Esophagus squamous epithelium (tissue), 5 donors: ENCODE data around the gene SPTBN4. TPM values are rescaled to one million over a fixed set of nuclear protein-coding genes. Genes with fewer than 3 reads are reported as not detected.

ENCODE experiments used
- DNase-seq: peaks from one replicate; lab custom pipeline; 2025; lab: John Stamatoyannopoulos, UW
- H3K27ac ChIP-seq, 4 donors: fragments of 200-600 bp; sonication (generic); one replicate each; pipeline ENCODE4 v1.5.1; 2016 to 2019; ENCODE audit warnings: mild to moderate bottlenecking in 1 of 4
- H3K27me3 ChIP-seq, 4 donors: fragments of 200-600 bp; sonication (generic); 1 replicate in 3 of 4; 2 replicates in 1 of 4; pipeline versions ENCODE4 v1.5.1 to v1.6.0; 2017 to 2021; ENCODE audit warnings: antibody characterized with exemption in 1 of 4
- H3K36me3 ChIP-seq, 3 donors: fragments of 200-600 bp; sonication (generic); one replicate each; pipeline ENCODE4 v1.5.1; 2016 to 2019
- H3K4me1 ChIP-seq, 3 donors: fragments of 200-600 bp; sonication (generic); one replicate each; pipeline ENCODE4 v1.5.1; 2017 to 2019
- H3K4me3 ChIP-seq, 4 donors: fragments of 200-600 bp; sonication (generic); 1 replicate in 3 of 4; 2 replicates in 1 of 4; pipeline ENCODE4 v1.5.1; 2016 to 2019; ENCODE audit warnings: mild to moderate bottlenecking in 2 of 4, moderate library complexity in 1 of 4
- H3K9me3 ChIP-seq, 3 donors: fragments of 200-600 bp; sonication (generic); one replicate each; pipeline ENCODE4 v1.5.1; 2016 to 2019
- POLR2A ChIP-seq, 4 donors: fragments of 450-650 bp; IDR thresholded peaks; one replicate each; pipeline ENCODE4 v1.6.1; 2017; ENCODE audit warnings: antibody characterized with exemption in 4 of 4, mild to moderate bottlenecking in 4 of 4, moderate library complexity in 3 of 4
- WGBS, 2 donors: methylation state at CpG; one replicate each; pipeline ENCODE4 v1.1.5; 2018; 5-methylcytosine and 5-hydroxymethylcytosine counted together
- intact Hi-C: fragments of 100-400 bp; cut with DNase I; formaldehyde crosslinking; loops from one replicate; pipeline ENCODE4 v1.15.0; 2022
- total RNA-seq, 4 donors: library from RNA; depleted of rRNA; stranded (reverse); fragments of >200 nt; gene quantifications; one replicate each; pipeline ENCODE4 v1.1.0, GENCODE V29; 2016
- TF ChIP-seq, protein P1 (sequence below), 6 experiments: fragments of 450-650 bp in 4 of 6; fragments of 200-600 bp in 2 of 6; sonication (generic) in 2 of 6; IDR thresholded peaks; one replicate each; pipeline ENCODE4 v1.5.1; 2016 to 2019; ENCODE audit warnings: antibody characterized with exemption in 6 of 6, mild to moderate bottlenecking in 4 of 6, moderate library complexity in 4 of 6
- donor health status: DM: yes; HTN: yes; CAD: no.

The SPTBN4 gene
- total RNA-seq, 4 donors from 2014 or later, result 0.08 to 2.0 (median 1.2) TPM

DNA sequence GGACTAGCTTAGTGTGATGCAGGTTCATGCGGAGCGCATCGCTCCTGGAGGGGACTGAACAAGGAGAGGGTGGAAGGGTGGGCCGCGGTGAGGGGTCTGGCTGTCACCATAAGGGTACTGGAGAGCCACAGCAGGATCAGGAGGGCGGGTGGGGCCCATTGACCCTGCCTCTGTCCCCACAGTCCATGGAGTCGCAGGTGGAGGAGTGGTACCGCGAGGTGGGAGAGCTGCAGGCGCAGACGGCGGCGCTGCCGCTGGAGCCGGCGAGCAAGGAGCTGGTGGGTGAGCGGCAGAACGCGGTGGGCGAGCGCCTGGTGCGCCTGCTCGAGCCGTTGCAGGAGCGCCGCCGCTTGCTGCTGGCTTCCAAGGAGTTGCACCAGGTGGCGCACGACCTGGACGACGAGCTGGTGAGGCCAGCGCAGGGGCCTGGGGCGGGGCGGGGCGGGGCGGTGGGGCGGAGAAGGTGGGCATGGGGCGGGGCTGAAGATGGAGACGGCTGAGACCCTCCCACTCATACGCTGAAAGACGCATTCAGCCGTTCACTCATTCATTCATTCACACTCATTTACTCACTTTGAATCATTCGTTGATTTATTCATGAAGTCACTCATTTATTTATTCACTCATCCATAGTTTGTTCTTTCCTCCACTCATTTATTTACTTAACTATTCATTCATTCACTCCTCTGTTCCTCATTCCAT, 82.4 kb downstream of the SPTBN4 start:
- Histone ChIP-seq H3K27me3 (peaks cover 0 to 56% (median 0%) of the 10 kb centered on the region in 4 donors), H3K27ac (no peak overlapping the region), H3K36me3 (no peaks in the 10 kb centered on the region), H3K4me3 (no peak overlapping the region), H3K9me3 (no peaks in the 10 kb centered on the region), H3K4me1 (peaks cover 3 to 11% (median 6%) of the 10 kb centered on the region in 3 donors)
- intact Hi-C loops, result no loop called here
- no peak for TF ChIP-seq POLR2A (IDR thresholded peaks at IDR 0.05)
- TF ChIP-seq, protein P1, sequence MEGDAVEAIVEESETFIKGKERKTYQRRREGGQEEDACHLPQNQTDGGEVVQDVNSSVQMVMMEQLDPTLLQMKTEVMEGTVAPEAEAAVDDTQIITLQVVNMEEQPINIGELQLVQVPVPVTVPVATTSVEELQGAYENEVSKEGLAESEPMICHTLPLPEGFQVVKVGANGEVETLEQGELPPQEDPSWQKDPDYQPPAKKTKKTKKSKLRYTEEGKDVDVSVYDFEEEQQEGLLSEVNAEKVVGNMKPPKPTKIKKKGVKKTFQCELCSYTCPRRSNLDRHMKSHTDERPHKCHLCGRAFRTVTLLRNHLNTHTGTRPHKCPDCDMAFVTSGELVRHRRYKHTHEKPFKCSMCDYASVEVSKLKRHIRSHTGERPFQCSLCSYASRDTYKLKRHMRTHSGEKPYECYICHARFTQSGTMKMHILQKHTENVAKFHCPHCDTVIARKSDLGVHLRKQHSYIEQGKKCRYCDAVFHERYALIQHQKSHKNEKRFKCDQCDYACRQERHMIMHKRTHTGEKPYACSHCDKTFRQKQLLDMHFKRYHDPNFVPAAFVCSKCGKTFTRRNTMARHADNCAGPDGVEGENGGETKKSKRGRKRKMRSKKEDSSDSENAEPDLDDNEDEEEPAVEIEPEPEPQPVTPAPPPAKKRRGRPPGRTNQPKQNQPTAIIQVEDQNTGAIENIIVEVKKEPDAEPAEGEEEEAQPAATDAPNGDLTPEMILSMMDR (IDR thresholded peaks at IDR 0.05), result peak in 5 of 6 experiments; percentile 12 to 50 (median 29)
- DNase-seq, result no peak
- 10 to 14% methylated on average over 14 to 18 of the region's 43 CpGs for WGBS, 2 donors

DNA sequence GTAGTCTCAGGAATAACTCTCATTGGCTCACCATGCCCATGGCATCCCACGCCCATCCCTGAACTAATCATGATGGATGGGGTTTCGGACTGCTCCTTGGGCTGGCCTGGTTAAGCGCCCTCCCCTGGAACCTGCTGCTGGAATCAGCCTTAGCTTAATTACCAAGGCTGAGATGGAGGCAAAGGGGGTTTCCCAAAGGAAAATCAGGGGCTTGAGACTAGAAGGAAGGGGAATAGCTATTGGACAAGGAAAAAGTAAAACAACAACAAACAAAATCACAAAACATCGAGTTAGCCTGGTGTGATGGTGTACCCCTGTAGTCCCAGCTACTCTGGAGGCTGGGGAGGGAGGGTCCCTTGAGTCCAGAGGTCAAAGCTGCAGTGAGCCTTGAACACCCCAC, 84.2 kb downstream of the SPTBN4 start:
- Histone ChIP-seq H3K4me1 (peaks cover 3 to 14% (median 10%) of the 10 kb centered on the region in 3 donors), H3K36me3 (no peaks in the 10 kb centered on the region), H3K27me3 (peaks cover 0 to 74% (median 0%) of the 10 kb centered on the region in 4 donors), H3K4me3 (no peak overlapping the region), H3K27ac (no peak overlapping the region), H3K9me3 (no peaks in the 10 kb centered on the region)
- TF ChIP-seq POLR2A (IDR thresholded peaks at IDR 0.05), result no peak
- TF ChIP-seq, protein P1 (IDR thresholded peaks at IDR 0.05), result no peak
- 67 to 72% methylated on average over 2 to 3 of the region's 4 CpGs for WGBS, 2 donors
- intact Hi-C loops, result loop anchor here (5.0 kb wide), 1 partner anchor 86 kb away; no protein-coding TSS in a partner anchor
- no peak for DNase-seq

DNA sequence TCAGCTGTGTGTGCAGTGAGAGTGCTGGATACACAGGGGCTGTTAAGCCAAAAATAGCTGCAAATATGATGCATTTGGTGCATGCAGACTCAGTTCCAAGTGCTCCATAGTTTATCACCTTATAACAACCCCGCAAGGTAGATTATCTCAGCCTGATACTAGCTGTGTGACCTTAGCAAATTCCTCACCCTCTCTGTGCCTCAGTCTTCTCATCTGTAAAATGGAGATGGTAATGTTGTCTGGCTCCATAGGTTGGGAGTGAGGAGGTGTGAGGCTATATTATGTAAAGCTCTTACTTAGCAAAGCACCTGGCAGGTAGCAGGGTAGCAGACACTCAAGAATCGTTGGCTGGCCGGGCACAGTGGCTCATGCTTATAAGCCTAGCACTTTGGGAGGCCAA, 86.0 kb downstream of the SPTBN4 start:
- 95 to 97% methylated on average over 3 of the region's 3 CpGs for WGBS, 2 donors
- Histone ChIP-seq H3K27ac (no peak overlapping the region), H3K27me3 (peaks cover 0 to 80% (median 0%) of the 10 kb centered on the region in 4 donors), H3K9me3 (no peaks in the 10 kb centered on the region), H3K36me3 (no peaks in the 10 kb centered on the region), H3K4me3 (no peak overlapping the region), H3K4me1 (peaks cover 3 to 14% (median 10%) of the 10 kb centered on the region in 3 donors)
- TF ChIP-seq POLR2A (IDR thresholded peaks at IDR 0.05), result no peak
- TF ChIP-seq, protein P1 (IDR thresholded peaks at IDR 0.05), result no peak
- no peak for DNase-seq
- intact Hi-C loops, result loop anchor here (5.0 kb wide), 1 partner anchor 84 kb away; no protein-coding TSS in a partner anchor

DNA sequence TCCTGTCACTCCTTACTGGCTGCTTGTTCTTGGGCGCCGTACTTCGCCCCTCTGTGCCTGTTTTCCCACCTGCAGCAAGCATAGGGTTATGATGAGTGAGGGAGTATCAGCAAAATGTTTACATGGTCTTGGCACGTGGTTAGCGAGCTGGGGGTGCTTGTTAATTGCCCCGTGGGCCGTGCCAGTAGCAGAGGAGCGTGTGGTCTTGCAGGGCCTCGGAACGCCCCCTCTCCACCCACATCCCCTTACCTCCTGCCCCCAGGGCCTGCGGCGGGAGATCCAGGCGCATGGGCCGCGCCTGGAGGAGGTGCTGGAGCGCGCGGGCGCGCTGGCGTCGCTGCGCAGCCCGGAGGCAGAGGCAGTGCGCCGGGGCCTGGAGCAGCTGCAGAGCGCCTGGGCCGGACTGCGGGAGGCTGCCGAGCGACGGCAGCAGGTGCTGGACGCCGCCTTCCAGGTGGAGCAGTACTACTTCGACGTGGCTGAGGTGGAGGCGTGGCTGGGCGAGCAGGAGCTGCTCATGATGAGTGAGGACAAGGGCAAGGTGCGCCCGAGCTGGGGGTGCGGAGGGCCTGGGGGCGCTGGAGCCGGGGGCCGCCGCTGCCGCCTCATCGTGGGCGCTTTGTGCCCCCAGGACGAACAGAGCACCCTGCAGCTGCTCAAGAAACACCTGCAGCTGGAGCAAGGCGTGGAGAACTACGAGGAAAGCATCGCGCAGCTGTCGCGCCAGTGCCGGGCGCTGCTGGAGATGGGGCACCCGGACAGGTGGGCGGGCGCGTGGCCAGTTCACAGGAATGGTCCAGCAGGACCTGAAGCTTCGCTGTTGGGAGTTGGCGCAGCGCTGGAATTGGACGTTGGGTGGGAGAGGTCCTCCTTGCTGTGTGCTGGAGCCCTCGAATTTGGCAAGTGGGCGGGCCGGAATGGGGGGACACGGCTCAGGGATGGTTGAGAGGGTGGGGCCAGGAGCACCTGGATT, 87.4 kb downstream of the SPTBN4 start:
- peaks cover under 1 to 10% (median 7%) of the 10 kb centered on the region in 3 donors for H3K4me1 ChIP-seq
- no peak for DNase-seq
- intact Hi-C loops, result loop anchor here (5.0 kb wide), 1 partner anchor 83 kb away; no protein-coding TSS in a partner anchor
- no peaks in the 10 kb centered on the region for H3K9me3 ChIP-seq
- no peaks in the 10 kb centered on the region for H3K36me3 ChIP-seq
- TF ChIP-seq POLR2A (IDR thresholded peaks at IDR 0.05), result no peak
- TF ChIP-seq, protein P1 (IDR thresholded peaks at IDR 0.05), result no peak
- peaks cover 0 to 68% (median 0%) of the 10 kb centered on the region in 4 donors for H3K27me3 ChIP-seq
- 31 to 32% methylated on average over 10 to 15 of the region's 69 CpGs for WGBS, 2 donors
- no peak overlapping the region for H3K27ac ChIP-seq
- no peak overlapping the region for H3K4me3 ChIP-seq
